ENCODE data around the gene IFNAR1.

- no peak for TF ChIP-seq CTCF (IDR thresholded peaks at IDR 0.05 in 4 of 5, conservative IDR thresholded peaks at IDR 0.05 in 1 of 5)
- no peak for TF ChIP-seq POLR2A (IDR thresholded peaks at IDR 0.05)
Measured at GRCh38 chr21:33350676-33351075, 25.9 kb downstream of the IFNAR1 start.

All from gastrocnemius medialis (tissue), 4 donors.